ENCODE measurements around the gene TGFBR3L.

The TGFBR3L gene

GRCh38 chr19:7926727-7927604 lies 12.3 kb downstream of the TGFBR3L start (continued):
- TF ChIP-seq HIC1 (tag by site-specific recombination; IDR thresholded peaks at IDR 0.05) = 0 out of 2 replicates have a peak, but pooled peaks have one; percentile 21

GRCh38 chr19:7927605-7928333 lies 13.1 kb downstream of the TGFBR3L start:
- H3K9me3 ChIP-seq (ENCODE audit: control insufficient read depth, insufficient read depth, low read depth, low read length) = no peaks in the 10 kb centered on the region
- H3K36me3 ChIP-seq (ENCODE audit: control insufficient read depth in 2 of 2, insufficient read depth in 1 of 2, low read length in 2 of 2) = peaks cover 6 to 42% of the 10 kb centered on the region in 2 experiments; a peak in 2 of 3 replicates
- POLR2A ChIA-PET = interaction anchor here (0.7 to 5.8 kb wide), 5 partner anchors 10 to 75 kb away, joined by 3 to 60 read pairs (median 5); partner anchors contain the start of gene TIMM44
- H3K4me3 ChIP-seq (ENCODE audit: low read depth, low read length) = no peak overlapping the region
- H3K27ac ChIP-seq (ENCODE audit: extremely low read depth, low read depth, low read length) = no peak overlapping the region
- H3K4me1 ChIP-seq (ENCODE audit: control insufficient read depth, insufficient read depth, low read length) = peaks cover 17% of the 10 kb centered on the region
- CTCF ChIA-PET = interaction anchor here (0.7 to 3.5 kb wide), 5 partner anchors 16 to 1581 kb away, joined by 3 to 25 read pairs (median 4); partner anchors contain the start of gene TIMM44
- no peak for TF ChIP-seq ZNF488 (tag by site-specific recombination; IDR thresholded peaks at IDR 0.05)
- TF ChIP-seq GLIS2 (tag by site-specific recombination; IDR thresholded peaks at IDR 0.05) = peak; percentile 36; the same call in 1 of the 2 replicates
- TF ChIP-seq TRIM28 (IDR thresholded peaks at IDR 0.05; ENCODE audit: borderline replicate concordance, low read length) = no peak
- no peak for TF ChIP-seq BCL11B (tag by site-specific recombination; IDR thresholded peaks at IDR 0.05; ENCODE audit: low read depth)
- no peak for TF ChIP-seq ZNF18 (tag by site-specific recombination; IDR thresholded peaks at IDR 0.05)
- TF ChIP-seq KLF1 (tag by site-specific recombination; IDR thresholded peaks at IDR 0.05) = no peak
- no peak for TF ChIP-seq ZBTB48 (tag by site-specific recombination; IDR thresholded peaks at IDR 0.05)
- peak; percentile 91 for TF ChIP-seq ZFHX2 (tag by site-specific recombination; conservative IDR thresholded peaks at IDR 0.05)
- TF ChIP-seq ZNF768 (tag by site-specific recombination; IDR thresholded peaks at IDR 0.05) = no peak
- TF ChIP-seq ZNF211 (tag by site-specific recombination; IDR thresholded peaks at IDR 0.05; ENCODE audit: low read depth) = no peak
- no peak for TF ChIP-seq ZBTB10 (tag by site-specific recombination; IDR thresholded peaks at IDR 0.05)
- TF ChIP-seq ZNF10 (tag by site-specific recombination; IDR thresholded peaks at IDR 0.05) = no peak
- TF ChIP-seq ZBTB21 (tag by site-specific recombination; IDR thresholded peaks at IDR 0.05) = no peak
- no peak for TF ChIP-seq ZNF639 (tag by site-specific recombination; IDR thresholded peaks at IDR 0.05)
- TF ChIP-seq CTCF (tag by site-specific recombination; IDR thresholded peaks at IDR 0.05) = no peak
- no peak for TF ChIP-seq ZNF704 (tag by site-specific recombination; IDR thresholded peaks at IDR 0.05)
- TF ChIP-seq EGR2 (tag by site-specific recombination; IDR thresholded peaks at IDR 0.05; ENCODE audit: low read depth) = peak; percentile 78
- TF ChIP-seq SCRT1 (tag by site-specific recombination; IDR thresholded peaks at IDR 0.05; ENCODE audit: borderline replicate concordance) = no peak
